NCI-H524 (cell line): ENCODE results near the gene DLEC1.

ENCODE experiments used
- DNase-seq, 2 experiments: peaks; one replicate each; lab custom pipeline; 2025; lab: John Stamatoyannopoulos, UW

The DLEC1 gene

GRCh38 chr3:38039101-38039898 is at the start of gene DLEC1:
Gene DLEC1 (plus strand): TSS chr3:38039208. CDS start chr3:38039226, 18 bp downstream.
- DNase-seq: peak; percentile 33 to 55

- no peak for DNase-seq
Observed at GRCh38 chr3:37989821-37990480, 49.1 kb upstream of the DLEC1 start.

- DNase-seq: no peak
Observed at GRCh38 chr3:37990527-37990926, 48.5 kb upstream of the DLEC1 start, which contains the start of gene VILL. Gene VILL (plus strand): TSS chr3:37990786. CDS start chr3:37993673, 2,887 bp downstream.

GRCh38 chr3:37991109-37991508 is 47.9 kb upstream of the DLEC1 start:
- no peak for DNase-seq

- no peak for DNase-seq
Observed at GRCh38 chr3:37991823-37992222, 47.2 kb upstream of the DLEC1 start.

GRCh38 chr3:37992271-37993066 is 46.5 kb upstream of the DLEC1 start:
- DNase-seq: no peak

- DNase-seq: no peak
Observed at GRCh38 chr3:37993067-37993455, 45.9 kb upstream of the DLEC1 start.

- no peak for DNase-seq
Observed at GRCh38 chr3:37993460-37993819, 45.6 kb upstream of the DLEC1 start.

- no peak for DNase-seq
Observed at GRCh38 chr3:37993820-37994638, 45.0 kb upstream of the DLEC1 start.

GRCh38 chr3:37994639-37994972 is 44.4 kb upstream of the DLEC1 start:
- DNase-seq: no peak

- DNase-seq: peak; percentile 34 to 79
Observed at GRCh38 chr3:37995652-37996641, 43.1 kb upstream of the DLEC1 start.

- DNase-seq: peak; percentile 45 to 76
Observed at GRCh38 chr3:37996785-37997301, 42.2 kb upstream of the DLEC1 start.

GRCh38 chr3:37997342-37997741 is 41.7 kb upstream of the DLEC1 start:
- no peak for DNase-seq

GRCh38 chr3:37997791-37998370 is 41.1 kb upstream of the DLEC1 start:
- DNase-seq: no peak

- DNase-seq: no peak
Observed at GRCh38 chr3:37999836-38000235, 39.2 kb upstream of the DLEC1 start.

GRCh38 chr3:38000242-38000916 is 38.6 kb upstream of the DLEC1 start:
- DNase-seq: no peak

GRCh38 chr3:38000965-38001455 is 38.0 kb upstream of the DLEC1 start:
- DNase-seq: no peak

GRCh38 chr3:38001456-38002081 is 37.4 kb upstream of the DLEC1 start:
- peak in 1 of 2 experiments; percentile 8 for DNase-seq
